Stimulated activated CD4-positive, alpha-beta T cell treated with anti-CD3 and anti-CD28 coated beads, Interleukin-15, amount 100 ng/mL, for 1 hour (primary cell): ENCODE data around the gene TTC28.

Source experiments
- DNase-seq, 2 donors: peaks; one replicate each; pipeline ENCODE4 v3.0.0-alpha.2; 2020; ENCODE audit warnings: low read depth in 1 of 2, low spot score in 1 of 2

Gene TTC28

DNA sequence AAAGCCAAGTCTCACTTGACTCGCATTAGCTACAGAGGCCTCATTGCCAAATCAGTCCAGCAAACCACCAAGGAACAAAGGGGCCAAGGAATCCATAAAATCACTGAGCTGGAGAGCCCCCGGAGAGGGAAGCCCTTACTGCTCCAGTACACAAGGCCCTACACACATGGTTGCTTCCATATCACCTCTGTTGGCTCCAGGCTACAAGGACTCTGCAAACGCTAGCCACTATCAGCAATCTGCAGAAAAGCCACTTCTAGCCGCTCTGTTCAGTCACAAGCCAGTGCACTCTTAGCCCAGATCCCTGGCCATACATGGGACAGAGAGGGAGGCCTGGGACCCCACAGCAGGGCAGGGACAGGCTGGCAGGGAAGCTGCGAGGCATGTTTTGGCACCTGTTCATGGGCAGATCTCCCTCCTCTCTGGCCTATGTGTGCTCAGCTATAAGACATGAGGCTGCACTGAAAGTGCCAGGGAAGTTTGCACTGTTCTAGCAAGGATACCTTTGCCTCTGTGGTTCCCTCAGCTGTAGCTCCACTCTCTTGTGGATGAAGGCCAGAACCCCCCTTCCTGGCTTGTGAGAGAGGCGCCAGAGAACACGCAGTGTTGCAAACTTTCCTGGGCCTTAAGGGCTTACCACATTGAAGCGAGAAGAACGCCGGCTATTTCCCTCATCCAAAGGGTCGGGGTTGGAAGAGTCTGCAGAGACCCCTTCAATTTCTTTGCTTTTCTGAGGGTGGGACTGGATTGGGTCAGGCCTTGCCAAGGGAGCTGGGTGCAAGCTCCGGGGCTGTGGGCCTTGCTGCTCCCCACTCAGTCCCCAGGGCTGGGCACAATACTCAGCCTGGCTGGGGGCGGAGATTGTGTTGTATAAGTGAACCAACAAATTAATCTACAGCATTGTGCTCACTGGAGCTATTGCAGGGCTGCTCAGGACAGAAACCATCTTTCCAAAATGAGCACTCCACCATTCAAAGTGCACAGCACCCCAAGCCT lies 651.9 kb downstream of the TTC28 start:
- DNase-seq, result no peak

- no peak for DNase-seq
Observed at GRCh38 chr22:28025866-28026575, 653.6 kb downstream of the TTC28 start.

DNA sequence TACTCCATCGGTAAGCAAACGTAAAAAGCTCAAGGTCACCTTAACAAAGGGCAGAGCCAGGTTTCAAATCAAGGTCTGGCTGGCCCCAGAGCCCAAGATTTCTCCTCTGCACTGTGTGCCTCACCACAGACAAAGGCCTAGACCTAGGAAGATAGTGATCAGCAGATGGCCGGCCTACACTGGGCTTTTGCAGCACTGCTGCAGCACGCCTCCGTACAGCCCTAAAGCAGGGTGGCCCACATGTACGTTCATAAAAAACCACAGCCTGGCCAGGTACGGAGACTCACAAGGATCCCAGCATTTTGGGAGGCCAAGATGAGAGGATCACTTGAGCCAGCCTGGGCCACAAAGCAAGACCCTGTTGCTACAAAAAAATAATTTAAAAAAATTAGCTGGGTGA lies 654.3 kb downstream of the TTC28 start:
- no peak for DNase-seq

GRCh38 chr22:28024422-28024888 lies 655.2 kb downstream of the TTC28 start:
- DNase-seq, result no peak

DNA sequence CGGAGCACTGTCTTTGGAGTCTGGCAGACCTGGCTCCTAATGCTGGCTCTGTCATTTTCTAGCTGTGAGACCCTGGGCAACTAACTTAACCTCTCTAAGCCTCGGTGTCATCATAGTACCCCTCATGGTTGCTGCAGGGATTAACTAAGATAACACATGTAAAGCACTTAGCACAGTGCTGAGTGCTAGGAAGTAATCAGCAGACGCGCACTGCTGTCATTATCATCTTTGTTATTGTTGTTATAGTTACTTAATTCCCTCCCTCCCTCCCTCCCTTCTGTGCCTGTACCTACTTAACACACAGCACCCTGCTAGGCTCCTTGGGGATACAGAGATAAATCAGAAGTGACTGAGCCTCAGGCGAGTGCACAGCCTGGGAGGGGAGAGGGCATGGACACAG lies 655.9 kb downstream of the TTC28 start:
- no peak for DNase-seq

GRCh38 chr22:28023036-28023435 lies 656.6 kb downstream of the TTC28 start:
- DNase-seq, result no peak

DNA sequence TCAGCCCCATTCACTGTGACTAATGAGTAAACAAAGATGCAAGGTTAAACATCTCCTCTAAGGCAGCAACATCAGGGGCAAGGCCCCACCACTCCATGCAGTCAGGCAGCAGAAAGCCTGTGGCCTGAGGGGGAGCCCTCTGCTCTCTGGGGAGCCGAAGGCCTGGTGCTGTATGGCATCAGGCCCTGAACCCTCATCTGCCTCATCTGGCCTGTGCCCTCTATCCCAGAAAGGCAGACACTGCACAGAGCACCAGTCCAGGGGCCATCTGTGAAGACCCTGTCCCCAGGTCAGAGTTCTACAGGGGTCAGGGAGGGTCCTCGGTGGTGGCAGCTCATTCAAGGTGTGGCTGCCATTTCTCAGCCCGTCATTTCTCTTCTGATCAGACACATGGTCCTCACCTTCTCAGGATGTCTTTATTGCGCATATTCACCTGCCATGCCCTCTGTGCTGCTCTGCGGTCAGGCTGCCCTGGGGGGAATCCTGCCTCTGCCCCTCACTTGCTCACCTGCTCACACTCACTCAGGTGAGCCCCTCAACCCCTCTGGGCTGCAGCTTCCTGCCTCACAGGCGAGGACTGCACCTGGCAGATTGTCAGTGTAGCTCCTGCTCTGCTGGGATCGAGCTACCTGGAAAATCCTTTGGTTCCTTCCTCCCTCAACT lies 657.5 kb downstream of the TTC28 start:
- DNase-seq, result no peak

- no peak for DNase-seq
Observed at GRCh38 chr22:28021116-28021997, 658.3 kb downstream of the TTC28 start.

DNA sequence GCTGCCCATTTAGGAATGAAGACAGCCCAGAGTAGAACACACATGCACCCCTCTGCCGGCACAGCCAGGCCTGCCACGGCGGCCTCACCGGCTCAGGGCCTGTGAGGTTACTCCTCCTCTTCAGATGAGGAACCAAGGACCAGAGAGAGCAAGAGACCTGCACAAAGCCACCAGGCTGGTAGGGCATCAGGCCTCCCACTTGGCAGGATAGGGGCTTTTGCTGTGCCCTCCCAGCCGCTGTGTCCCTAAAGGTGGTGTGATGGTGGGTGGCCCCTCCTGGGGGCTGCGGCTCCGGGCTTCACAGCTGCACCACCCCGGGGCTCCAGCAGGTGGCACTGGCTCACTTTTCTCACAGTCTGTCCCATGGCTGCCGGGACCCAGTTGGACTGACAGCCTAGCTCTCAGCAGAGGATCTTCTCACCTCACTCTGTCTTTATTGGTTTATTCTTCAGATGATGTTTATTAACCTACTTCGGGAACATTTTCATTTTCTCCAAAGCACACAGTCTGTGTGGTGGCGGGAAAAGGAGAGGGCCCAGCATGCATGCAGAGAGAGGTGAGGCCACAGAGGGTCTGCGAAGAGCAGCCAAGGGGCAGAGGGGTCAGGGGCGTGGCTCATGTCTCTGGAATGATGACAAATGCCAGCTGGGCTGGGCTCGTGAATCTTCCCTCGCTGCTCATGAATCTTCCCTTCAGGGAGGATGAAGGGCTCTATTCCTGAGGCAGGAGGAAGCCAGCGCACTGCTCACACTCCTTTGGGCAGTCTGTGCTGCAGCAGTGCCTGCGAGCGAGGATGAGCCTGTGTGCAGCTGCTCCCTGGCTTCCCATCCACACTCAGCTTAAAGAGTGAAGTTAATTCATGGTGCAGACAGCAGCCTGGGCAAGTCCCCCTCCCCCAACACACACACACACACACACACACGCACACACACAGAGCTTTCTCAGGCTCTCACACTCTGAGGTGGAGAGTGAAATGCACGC lies 659.5 kb downstream of the TTC28 start:
- DNase-seq, result peak; percentile 27 to 57

GRCh38 chr22:28019360-28019759 lies 660.3 kb downstream of the TTC28 start:
- DNase-seq, result no peak

DNA sequence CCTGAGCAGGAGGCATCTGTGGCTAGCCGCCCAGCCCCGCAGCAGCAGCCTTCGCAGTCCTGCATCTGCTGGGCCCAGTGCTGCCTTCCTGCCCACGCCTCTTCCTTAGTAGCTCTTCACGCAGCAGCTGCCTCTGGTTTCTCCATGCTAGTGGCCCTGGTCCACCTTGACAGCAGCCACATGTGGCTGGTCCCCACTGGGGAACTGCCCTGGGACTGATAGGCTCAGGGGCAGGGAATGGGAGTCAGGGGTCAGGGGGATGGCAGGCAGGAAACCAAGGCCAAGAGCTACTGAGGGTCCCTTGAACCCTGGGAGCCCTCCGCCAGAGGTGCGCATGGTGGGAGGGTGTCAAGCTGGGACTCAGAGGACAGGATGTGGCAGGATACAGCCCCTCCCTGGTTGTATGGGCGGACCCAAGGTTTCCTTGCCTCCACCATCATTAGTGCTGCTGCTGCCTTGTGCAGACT lies 661.1 kb downstream of the TTC28 start:
- DNase-seq, result no peak

DNA sequence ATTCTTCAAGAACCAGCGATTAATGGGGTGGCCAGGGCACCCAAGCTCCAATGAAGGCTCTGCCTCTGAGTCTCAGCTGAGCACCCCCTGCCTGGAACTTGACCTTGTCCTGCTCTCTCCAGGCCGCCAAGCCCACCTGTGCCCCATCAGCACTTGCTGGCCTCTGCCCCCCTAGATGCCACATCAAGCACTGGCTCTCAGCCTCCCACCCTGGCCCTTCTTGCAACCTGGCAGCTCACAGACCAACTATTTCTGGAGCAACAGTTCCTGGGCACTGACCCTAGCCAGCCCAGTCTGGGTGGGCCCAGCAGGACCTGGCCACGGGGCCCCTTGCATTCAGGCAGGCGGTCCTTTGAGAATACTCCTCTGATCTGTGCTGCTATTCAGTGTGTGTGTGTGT lies 661.8 kb downstream of the TTC28 start:
- DNase-seq, result no peak

DNA sequence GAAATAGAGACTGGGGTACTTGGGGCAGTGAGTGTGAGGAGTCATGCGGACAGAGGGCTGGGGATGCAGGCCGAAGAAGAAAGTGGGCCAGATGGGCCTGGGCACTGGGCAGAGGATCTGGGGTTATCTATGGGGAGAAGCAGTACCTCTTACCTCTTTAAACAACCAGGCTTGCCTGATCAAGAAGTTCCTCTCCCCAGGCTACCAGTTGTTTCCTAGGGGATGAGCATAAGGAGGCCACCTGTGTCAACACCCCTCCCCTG lies 662.2 kb downstream of the TTC28 start:
- no peak for DNase-seq

DNA sequence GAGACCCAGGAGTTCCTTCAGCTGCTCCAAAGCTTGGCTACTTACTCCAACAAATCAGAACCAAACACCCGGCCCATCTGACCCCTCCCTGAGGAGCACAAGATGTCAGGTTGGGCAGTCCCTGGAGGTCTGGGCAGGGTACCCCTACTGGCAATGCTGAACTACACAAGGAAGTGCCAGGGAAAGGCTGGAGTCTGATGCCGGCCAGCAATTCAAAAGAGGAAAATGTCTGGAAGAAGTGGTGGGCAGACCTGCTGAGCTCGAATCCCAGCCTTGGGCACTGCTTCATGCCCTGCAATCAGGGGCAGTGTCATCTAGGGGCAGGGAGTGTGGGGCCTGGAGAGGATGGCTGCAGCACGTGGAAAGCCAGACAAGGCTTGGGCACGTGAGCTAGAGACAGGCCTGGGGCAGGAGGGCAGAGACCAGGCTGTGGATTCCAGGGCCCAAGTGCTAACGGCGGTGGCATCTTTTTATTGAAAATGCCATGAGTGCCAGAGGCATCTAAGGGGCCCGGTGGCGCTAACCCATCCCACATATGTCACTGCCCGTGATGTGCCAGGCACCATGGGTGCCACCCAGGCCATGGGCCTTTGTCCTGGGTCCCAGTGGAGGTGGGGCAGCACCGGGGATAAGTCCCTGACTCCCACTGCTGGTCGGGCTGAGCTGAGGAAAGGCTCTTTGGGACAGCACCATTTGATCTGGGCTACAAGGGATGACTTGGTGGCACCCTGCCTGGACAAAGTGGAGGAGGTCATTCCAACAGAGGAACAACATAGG lies 662.7 kb downstream of the TTC28 start:
- DNase-seq, result no peak

GRCh38 chr22:28015676-28016601 lies 663.7 kb downstream of the TTC28 start:
- DNase-seq, result no peak

DNA sequence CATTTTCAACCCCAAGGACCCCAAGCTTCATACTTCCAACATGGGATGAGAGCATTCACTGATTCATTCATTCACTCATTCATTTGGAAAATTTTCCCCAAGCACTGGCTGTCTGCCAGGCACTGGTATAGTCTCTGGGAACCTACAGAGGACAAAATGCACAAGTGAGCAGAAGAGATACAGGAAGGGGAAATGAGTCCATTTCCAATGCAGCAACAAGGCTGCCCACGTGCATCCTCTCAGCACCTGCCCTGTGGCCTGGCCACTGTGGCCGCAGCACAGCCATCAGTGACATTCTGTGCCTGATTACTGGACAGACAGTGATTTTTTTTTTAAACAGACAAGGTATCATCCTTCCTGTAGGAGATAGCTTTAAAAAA lies 664.6 kb downstream of the TTC28 start:
- DNase-seq, result no peak

DNA sequence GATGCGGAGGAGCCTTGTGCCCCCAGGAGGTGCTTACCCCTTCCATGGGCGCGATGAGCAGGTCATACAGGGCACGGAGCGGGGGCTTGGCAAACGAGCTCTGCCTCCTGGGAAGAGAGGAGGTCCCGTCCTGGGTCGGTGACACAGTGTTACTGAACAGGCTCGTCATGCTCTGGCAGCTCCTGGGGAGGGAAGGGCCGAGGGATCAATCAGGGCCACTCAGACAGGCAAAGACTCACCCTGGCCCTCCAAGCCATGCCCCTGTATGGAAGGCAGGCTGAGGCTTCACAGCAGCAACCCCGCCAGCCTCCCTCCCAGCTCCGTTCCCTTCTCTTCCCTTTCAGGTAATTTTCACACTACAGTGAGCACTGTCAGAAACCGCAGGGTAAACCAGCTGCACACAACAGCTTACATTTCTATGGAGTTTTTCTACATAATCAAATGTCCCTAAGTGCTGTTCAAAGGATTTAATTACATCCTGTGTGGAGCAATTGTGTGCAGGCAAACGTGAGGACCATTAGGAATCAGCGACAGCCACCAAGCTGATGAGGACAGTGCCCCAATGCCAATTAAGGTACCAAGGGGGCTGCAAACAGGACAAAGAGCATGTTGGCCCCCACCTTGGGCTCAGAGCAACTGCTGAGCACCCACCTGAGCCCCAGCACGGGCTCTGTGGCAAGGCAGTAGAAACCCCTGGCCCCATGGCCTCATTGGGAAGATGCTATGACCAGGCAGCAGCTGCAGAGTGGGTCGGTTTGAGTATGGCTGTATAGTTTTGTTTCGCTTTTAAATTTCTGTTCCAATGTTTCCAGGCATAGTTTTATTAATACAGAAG lies 665.2 kb downstream of the TTC28 start:
- no peak for DNase-seq
